ENCODE results near the gene TOP2B. TPM values are rescaled to one million over a fixed set of nuclear protein-coding genes. Genes with fewer than 3 reads are reported as not detected.

The TOP2B gene
- total and polyA plus RNA-seq, 9 of the 15 experiments (the other 6 are each of a cell fraction or from before 2014, with no cell fraction given) = 45.3 to 186 (median 134) TPM

GRCh38 chr3:25665315-25666280, 891 bp upstream of the TOP2B start (continued):
- TF ChIP-seq ZFP91 (CRISPR knock-in tag; IDR thresholded peaks at IDR 0.05) = no peak
- TF ChIP-seq NR4A1 (CRISPR knock-in tag; IDR thresholded peaks at IDR 0.05) = no peak
- 0 out of 2 replicates have a peak, but pooled peaks have one; percentile 33 for TF ChIP-seq NR4A1 (tag; IDR thresholded peaks at IDR 0.05)
- TF ChIP-seq PRDM10 (IDR thresholded peaks at IDR 0.05; ENCODE audit: partially characterized antibody) = peak; percentile 32
- no peak for TF ChIP-seq SRF (CRISPR knock-in tag; IDR thresholded peaks at IDR 0.05)
- TF ChIP-seq ZNF436 (CRISPR knock-in tag; IDR thresholded peaks at IDR 0.05) = no peak
- TF ChIP-seq HNRNPH1 (optimal IDR thresholded peaks at IDR 0.05; ENCODE audit: low read depth, low read length) = no peak
- 0 out of 4 replicates have a peak, but pooled peaks of 1 of the 2 experiments have one; percentile 15 for TF ChIP-seq TEAD1 (CRISPR knock-in tag; IDR thresholded peaks at IDR 0.05)
- no peak; the same call in 1 of the 2 replicates for TF ChIP-seq DPF2 (IDR thresholded peaks at IDR 0.05)
- TF ChIP-seq ZNF592 (IDR thresholded peaks at IDR 0.05) = no peak
- no peak for TF ChIP-seq ZZZ3 (IDR thresholded peaks at IDR 0.05)
- no peak for TF ChIP-seq TFAP4 (CRISPR knock-in tag; IDR thresholded peaks at IDR 0.05; ENCODE audit: borderline replicate concordance)
- no peak for TF ChIP-seq KDM1A (IDR thresholded peaks at IDR 0.05)
- TF ChIP-seq E2F3 (CRISPR knock-in tag; IDR thresholded peaks at IDR 0.05) = no peak
- no peak for TF ChIP-seq JUNB (CRISPR knock-in tag; conservative IDR thresholded peaks at IDR 0.05)
- TF ChIP-seq BACH1 (tag; IDR thresholded peaks at IDR 0.05) = no peak
- TF ChIP-seq ZNF253 (CRISPR knock-in tag; conservative IDR thresholded peaks at IDR 0.05) = no peak
